ENCODE data around the gene ARMC8.
"Not testable (repeated sequence)": the region's sequence is repeated elsewhere in the genome, so short reads cannot be mapped to it uniquely, and the experiment has no call there.

The ARMC8 gene

DNA sequence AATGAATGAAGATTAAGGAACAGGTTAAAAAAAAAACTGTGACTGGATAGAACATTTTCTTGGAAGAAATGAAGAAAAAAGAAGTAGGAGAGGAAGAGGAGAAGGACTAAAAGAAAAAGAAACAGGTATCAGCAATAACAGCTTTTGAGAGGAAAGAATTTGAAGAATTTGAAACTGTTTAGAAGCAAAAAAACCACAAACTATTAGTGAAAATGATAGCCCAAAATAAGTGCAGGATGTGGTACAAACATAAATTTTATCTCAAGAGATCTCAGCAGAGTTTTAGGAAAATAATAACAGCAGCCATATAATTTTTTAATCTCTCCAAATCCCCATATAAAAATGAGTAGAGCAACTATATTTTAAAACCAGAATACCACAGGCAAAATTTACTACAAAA is 46.2 kb upstream of the ARMC8 start:
- no peak overlapping the region for H2AFZ ChIP-seq (ENCODE audit: low read length)
- H3K4me1 ChIP-seq (ENCODE audit: insufficient read depth, low read length, severe bottlenecking), result no peaks in the 10 kb centered on the region
- no peak overlapping the region for H3K4me3 ChIP-seq (ENCODE audit: low read depth, low read length, poor library complexity, severe bottlenecking)
- no peaks in the 10 kb centered on the region for H3K79me2 ChIP-seq (ENCODE audit: insufficient read depth, low read length)
- H3K27me3 ChIP-seq (ENCODE audit: insufficient read depth, low read length), result no peaks in the 10 kb centered on the region
- no peak overlapping the region for H3K4me2 ChIP-seq (ENCODE audit: low read length)
- no peaks in the 10 kb centered on the region for H3K9me2 ChIP-seq (ENCODE audit: low read depth, low read length)
- no peak for TF ChIP-seq EZH2 (IDR thresholded peaks at IDR 0.05; ENCODE audit: borderline replicate concordance, low read length)
- TF ChIP-seq, protein P1, sequence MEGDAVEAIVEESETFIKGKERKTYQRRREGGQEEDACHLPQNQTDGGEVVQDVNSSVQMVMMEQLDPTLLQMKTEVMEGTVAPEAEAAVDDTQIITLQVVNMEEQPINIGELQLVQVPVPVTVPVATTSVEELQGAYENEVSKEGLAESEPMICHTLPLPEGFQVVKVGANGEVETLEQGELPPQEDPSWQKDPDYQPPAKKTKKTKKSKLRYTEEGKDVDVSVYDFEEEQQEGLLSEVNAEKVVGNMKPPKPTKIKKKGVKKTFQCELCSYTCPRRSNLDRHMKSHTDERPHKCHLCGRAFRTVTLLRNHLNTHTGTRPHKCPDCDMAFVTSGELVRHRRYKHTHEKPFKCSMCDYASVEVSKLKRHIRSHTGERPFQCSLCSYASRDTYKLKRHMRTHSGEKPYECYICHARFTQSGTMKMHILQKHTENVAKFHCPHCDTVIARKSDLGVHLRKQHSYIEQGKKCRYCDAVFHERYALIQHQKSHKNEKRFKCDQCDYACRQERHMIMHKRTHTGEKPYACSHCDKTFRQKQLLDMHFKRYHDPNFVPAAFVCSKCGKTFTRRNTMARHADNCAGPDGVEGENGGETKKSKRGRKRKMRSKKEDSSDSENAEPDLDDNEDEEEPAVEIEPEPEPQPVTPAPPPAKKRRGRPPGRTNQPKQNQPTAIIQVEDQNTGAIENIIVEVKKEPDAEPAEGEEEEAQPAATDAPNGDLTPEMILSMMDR (IDR thresholded peaks at IDR 0.05; ENCODE audit: low read length), result no peak
- H3F3A ChIP-seq (ENCODE audit: insufficient read depth, low read length), result no peaks in the 10 kb centered on the region
- no peaks in the 10 kb centered on the region for H3K36me3 ChIP-seq (ENCODE audit: insufficient read depth, low read length)
- H3K9me3 ChIP-seq (ENCODE audit: low read length), result no peaks in the 10 kb centered on the region
- H3K27ac ChIP-seq (ENCODE audit: low read depth, low read length, poor library complexity, severe bottlenecking), result no peak overlapping the region
- no peak overlapping the region for H3K9ac ChIP-seq (ENCODE audit: low read length)
- H4K20me1 ChIP-seq (ENCODE audit: insufficient read depth, low read length), result no peaks in the 10 kb centered on the region

DNA sequence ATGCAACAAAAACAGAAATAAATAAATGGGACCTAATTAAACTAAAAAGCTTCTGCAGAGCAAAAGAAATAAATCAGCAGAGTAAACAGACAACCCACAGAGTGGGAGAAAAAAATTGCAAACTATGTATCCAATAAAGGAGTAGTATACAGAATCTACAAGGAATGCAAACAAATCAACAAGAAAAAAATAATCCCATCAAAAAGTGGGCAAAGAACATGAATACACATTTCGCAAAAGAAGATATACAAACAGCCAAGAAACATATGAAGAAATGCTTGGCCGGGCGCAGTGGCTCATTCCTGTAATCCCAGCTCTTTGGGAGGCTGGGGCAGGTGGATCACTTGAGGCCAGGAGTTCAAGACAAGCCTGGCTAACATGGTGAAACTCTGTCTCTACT is 44.9 kb upstream of the ARMC8 start:
- not testable (repeated sequence) for H3K9me3 ChIP-seq (ENCODE audit: low read length); H4K20me1 ChIP-seq (ENCODE audit: insufficient read depth, low read length); H3K27me3 ChIP-seq (ENCODE audit: insufficient read depth, low read length); H2AFZ ChIP-seq (ENCODE audit: low read length); H3K4me3 ChIP-seq (ENCODE audit: low read depth, low read length, poor library complexity, severe bottlenecking); H3F3A ChIP-seq (ENCODE audit: insufficient read depth, low read length); H3K9ac ChIP-seq (ENCODE audit: low read length); H3K36me3 ChIP-seq (ENCODE audit: insufficient read depth, low read length); H3K27ac ChIP-seq (ENCODE audit: low read depth, low read length, poor library complexity, severe bottlenecking); H3K4me1 ChIP-seq (ENCODE audit: insufficient read depth, low read length, severe bottlenecking); H3K9me2 ChIP-seq (ENCODE audit: low read depth, low read length); H3K4me2 ChIP-seq (ENCODE audit: low read length); H3K79me2 ChIP-seq (ENCODE audit: insufficient read depth, low read length)

DNA sequence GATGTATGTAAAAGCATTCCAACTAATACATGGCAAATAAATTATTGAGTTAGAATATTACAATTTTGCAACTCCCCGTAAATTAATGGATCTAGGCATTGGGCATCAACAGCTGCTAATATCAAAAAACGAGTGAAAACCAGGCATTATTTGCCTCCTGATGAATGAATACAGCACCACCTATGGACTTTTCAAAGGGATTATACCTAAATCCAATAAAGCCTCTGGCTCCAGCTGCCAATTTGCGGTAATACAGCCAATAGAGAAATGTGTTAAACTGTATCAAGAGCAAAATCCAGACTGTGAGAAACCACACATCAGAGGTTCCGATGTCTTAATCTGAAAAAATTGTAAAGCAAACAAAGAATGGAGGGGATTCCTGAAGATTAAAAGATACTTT is 38.6 kb upstream of the ARMC8 start:
- Histone ChIP-seq H3K4me2 (ENCODE audit: low read length) (no peak overlapping the region), H3K9ac (ENCODE audit: low read length) (no peak overlapping the region), H3K27me3 (ENCODE audit: insufficient read depth, low read length) (no peaks in the 10 kb centered on the region), H3K9me3 (ENCODE audit: low read length) (0 out of 2 replicates have a peak, but pooled peaks cover 5% of the 10 kb centered on the region), H2AFZ (ENCODE audit: low read length) (no peak overlapping the region), H3K4me3 (ENCODE audit: low read depth, low read length, poor library complexity, severe bottlenecking) (no peak overlapping the region), H3K4me1 (ENCODE audit: insufficient read depth, low read length, severe bottlenecking) (no peaks in the 10 kb centered on the region), H3K79me2 (ENCODE audit: insufficient read depth, low read length) (no peaks in the 10 kb centered on the region), H3K36me3 (ENCODE audit: insufficient read depth, low read length) (no peaks in the 10 kb centered on the region), H3F3A (ENCODE audit: insufficient read depth, low read length) (no peaks in the 10 kb centered on the region), H3K27ac (ENCODE audit: low read depth, low read length, poor library complexity, severe bottlenecking) (no peak overlapping the region), H3K9me2 (ENCODE audit: low read depth, low read length) (no peaks in the 10 kb centered on the region), H4K20me1 (ENCODE audit: insufficient read depth, low read length) (no peaks in the 10 kb centered on the region)
- TF ChIP-seq, protein P1 (IDR thresholded peaks at IDR 0.05; ENCODE audit: low read length), result no peak
- no peak for TF ChIP-seq EZH2 (IDR thresholded peaks at IDR 0.05; ENCODE audit: borderline replicate concordance, low read length)

DNA sequence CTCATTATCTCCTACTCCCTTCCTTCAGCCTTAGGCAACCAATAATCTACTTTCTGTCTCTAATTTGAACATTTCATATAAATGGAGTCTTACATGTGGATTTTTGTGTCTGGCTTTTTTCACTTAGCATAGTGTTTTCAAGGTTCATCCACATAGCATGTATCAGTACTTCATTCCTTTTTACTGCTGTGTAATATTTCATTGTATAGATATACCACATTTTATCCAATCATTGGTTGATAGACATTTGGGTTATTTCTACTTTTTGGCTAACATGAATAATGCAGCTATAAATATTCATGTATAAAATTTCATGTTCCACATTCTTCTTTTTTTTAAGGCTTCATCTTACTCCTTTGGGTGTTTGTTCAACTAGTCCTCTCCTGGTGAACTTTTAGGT is 32.6 kb upstream of the ARMC8 start:
- no peaks in the 10 kb centered on the region for H3F3A ChIP-seq (ENCODE audit: insufficient read depth, low read length)
- H3K27ac ChIP-seq (ENCODE audit: low read depth, low read length, poor library complexity, severe bottlenecking), result no peak overlapping the region
- H4K20me1 ChIP-seq (ENCODE audit: insufficient read depth, low read length), result no peaks in the 10 kb centered on the region
- no peaks in the 10 kb centered on the region for H3K4me1 ChIP-seq (ENCODE audit: insufficient read depth, low read length, severe bottlenecking)
- no peak overlapping the region for H3K4me3 ChIP-seq (ENCODE audit: low read depth, low read length, poor library complexity, severe bottlenecking)
- peaks cover 9% of the 10 kb centered on the region; the same call in 1 of the 2 replicates for H3K9me3 ChIP-seq (ENCODE audit: low read length)
- H3K79me2 ChIP-seq (ENCODE audit: insufficient read depth, low read length), result no peaks in the 10 kb centered on the region
- no peak overlapping the region for H3K9ac ChIP-seq (ENCODE audit: low read length)
- no peaks in the 10 kb centered on the region for H3K36me3 ChIP-seq (ENCODE audit: insufficient read depth, low read length)
- H3K4me2 ChIP-seq (ENCODE audit: low read length), result no peak overlapping the region
- no peak overlapping the region for H2AFZ ChIP-seq (ENCODE audit: low read length)
- no peaks in the 10 kb centered on the region for H3K9me2 ChIP-seq (ENCODE audit: low read depth, low read length)
- no peaks in the 10 kb centered on the region for H3K27me3 ChIP-seq (ENCODE audit: insufficient read depth, low read length)
- no peak for TF ChIP-seq EZH2 (IDR thresholded peaks at IDR 0.05; ENCODE audit: borderline replicate concordance, low read length)
- TF ChIP-seq, protein P1 (IDR thresholded peaks at IDR 0.05; ENCODE audit: low read length), result no peak

Measured in OCI-LY1 (cell line).